ENCODE data around the gene CKM. TPM values are rescaled to one million over a fixed set of nuclear protein-coding genes. Genes with fewer than 3 reads are reported as not detected.

CKM gene
- total RNA-seq, 1 experiment from 2014 or later, result not detected

GRCh38 chr19:45346449-45346848, 23.8 kb upstream of the CKM start:
- no peak overlapping the region for H3K4me3 ChIP-seq (ENCODE audit: low read length)
- CTCF ChIA-PET, result no interaction called here
- 0 out of 2 replicates have a peak, but pooled peaks cover 6% of the 10 kb centered on the region for H3K79me2 ChIP-seq (ENCODE audit: low read length)
- no peak overlapping the region for H2AFZ ChIP-seq (ENCODE audit: low read length)
- no peaks in the 10 kb centered on the region for H3K9me2 ChIP-seq (replicated peaks; ENCODE audit: low read length)
- no TSS peak for BruUV-seq (replicated peaks)
- intact Hi-C loops (cut with micrococcal nuclease), result no loop called here
- ATAC-seq (no peak), DNase-seq (no peak)
- POLR2A ChIA-PET (ENCODE audit: unreplicated experiment), result no interaction called here
- no peaks in the 10 kb centered on the region for H3F3A ChIP-seq (ENCODE audit: low read length, unreplicated experiment)
- H3K27me3 ChIP-seq (ENCODE audit: low read length), result no peaks in the 10 kb centered on the region
- H3K9ac ChIP-seq (ENCODE audit: low read length), result no peak overlapping the region
- H3K9me3 ChIP-seq (ENCODE audit: low read length), result no peaks in the 10 kb centered on the region
- H4K20me1 ChIP-seq (ENCODE audit: low read length), result no peaks in the 10 kb centered on the region
- TF ChIP-seq CTCF (conservative IDR thresholded peaks at IDR 0.05; ENCODE audit: low read depth, low read length), result no peak
- TF ChIP-seq EZH2phosphoT487 (IDR thresholded peaks at IDR 0.05; ENCODE audit: borderline replicate concordance, low read length), result no peak
- TF ChIP-seq EZH2 (IDR thresholded peaks at IDR 0.05; ENCODE audit: low read length, unreplicated experiment), result no peak
- no peak overlapping the region for H3K27ac ChIP-seq (ENCODE audit: low read length)
- H3K4me2 ChIP-seq (ENCODE audit: low read length), result no peak overlapping the region
- H3K4me1 ChIP-seq (ENCODE audit: insufficient read depth, low read length), result peaks cover 6% of the 10 kb centered on the region; the same call in 1 of the 2 replicates
- no peaks in the 10 kb centered on the region for H3K36me3 ChIP-seq (ENCODE audit: low read depth, low read length)

GRCh38 chr19:45345506-45345860, 22.8 kb upstream of the CKM start:
- H3K9me2 ChIP-seq (replicated peaks; ENCODE audit: low read length), result no peaks in the 10 kb centered on the region
- ChIA-PET POLR2A (ENCODE audit: unreplicated experiment) (no interaction called here), CTCF (no interaction called here)
- H3K36me3 ChIP-seq (ENCODE audit: low read depth, low read length), result no peaks in the 10 kb centered on the region
- no peaks in the 10 kb centered on the region for H3K9me3 ChIP-seq (ENCODE audit: low read length)
- H3K4me1 ChIP-seq (ENCODE audit: insufficient read depth, low read length), result peaks cover 10% of the 10 kb centered on the region; the same call in 1 of the 2 replicates
- no peak overlapping the region for H3K4me2 ChIP-seq (ENCODE audit: low read length)
- no peak for ATAC-seq
- H2AFZ ChIP-seq (ENCODE audit: low read length), result no peak overlapping the region
- BruUV-seq (replicated peaks), result no TSS peak
- DNase-seq, result no peak
- TF ChIP-seq EZH2 (IDR thresholded peaks at IDR 0.05; ENCODE audit: low read length, unreplicated experiment) (no peak), CTCF (conservative IDR thresholded peaks at IDR 0.05; ENCODE audit: low read depth, low read length) (no peak), EZH2phosphoT487 (IDR thresholded peaks at IDR 0.05; ENCODE audit: borderline replicate concordance, low read length) (no peak)
- H3K79me2 ChIP-seq (ENCODE audit: low read length), result peaks cover 12% of the 10 kb centered on the region; the same call in 1 of the 2 replicates
- no peaks in the 10 kb centered on the region for H4K20me1 ChIP-seq (ENCODE audit: low read length)
- intact Hi-C loops (cut with micrococcal nuclease), result no loop called here
- no peak overlapping the region for H3K9ac ChIP-seq (ENCODE audit: low read length)
- no peak overlapping the region for H3K27ac ChIP-seq (ENCODE audit: low read length)
- H3K4me3 ChIP-seq (ENCODE audit: low read length), result no peak overlapping the region
- no peaks in the 10 kb centered on the region for H3K27me3 ChIP-seq (ENCODE audit: low read length)
- no peaks in the 10 kb centered on the region for H3F3A ChIP-seq (ENCODE audit: low read length, unreplicated experiment)

DNA sequence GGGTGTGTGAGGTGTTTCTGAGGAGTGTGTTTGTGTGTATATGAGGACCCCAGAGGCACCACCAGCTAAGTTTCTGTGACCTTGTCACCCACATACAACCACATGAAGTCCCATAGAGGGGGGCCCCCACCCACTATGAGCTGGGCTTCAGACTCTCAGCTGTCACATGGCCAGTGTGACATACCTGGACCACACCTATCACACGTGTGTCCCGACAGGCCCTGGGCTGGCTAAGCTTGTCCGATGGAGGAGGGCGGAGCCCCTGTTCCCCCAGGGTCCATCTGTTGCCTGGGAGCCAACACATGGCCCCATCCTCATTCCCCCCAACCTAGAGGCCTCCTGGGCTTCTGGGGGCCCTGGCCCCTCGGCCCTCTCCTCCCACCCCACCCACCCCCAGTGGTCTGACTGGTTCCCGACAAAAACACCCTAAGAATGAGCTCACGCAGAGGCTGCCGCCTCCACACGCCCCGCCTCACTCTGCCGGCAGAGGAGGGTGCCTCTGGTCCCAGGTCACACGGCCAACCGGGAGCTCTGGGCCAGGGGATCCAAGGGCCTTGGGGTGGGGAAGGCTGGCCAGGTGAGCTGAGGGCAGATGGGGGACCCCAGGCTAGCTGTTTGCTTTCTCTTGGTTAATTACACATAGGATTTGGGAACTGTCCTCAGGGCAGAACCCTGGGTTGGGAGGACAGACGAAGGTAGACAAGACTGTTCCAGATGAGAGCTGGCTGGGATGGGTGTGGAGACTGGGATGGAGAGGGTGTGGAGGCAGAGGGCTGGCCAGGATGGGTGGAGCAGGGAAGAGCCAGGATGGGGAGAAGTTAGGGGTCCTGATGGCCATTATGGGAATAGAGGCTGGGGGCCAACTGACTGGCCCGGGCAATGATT, 22.2 kb upstream of the CKM start:
- Histone ChIP-seq H3K9ac (ENCODE audit: low read length) (no peak overlapping the region), H3K4me3 (ENCODE audit: low read length) (no peak overlapping the region), H4K20me1 (ENCODE audit: low read length) (no peaks in the 10 kb centered on the region), H3K9me2 (replicated peaks; ENCODE audit: low read length) (no peaks in the 10 kb centered on the region), H3K79me2 (ENCODE audit: low read length) (peaks cover 12% of the 10 kb centered on the region; the same call in 1 of the 2 replicates), H3K4me1 (ENCODE audit: insufficient read depth, low read length) (peaks cover 10% of the 10 kb centered on the region; the same call in 1 of the 2 replicates), H3K4me2 (ENCODE audit: low read length) (no peak overlapping the region), H3K9me3 (ENCODE audit: low read length) (no peaks in the 10 kb centered on the region), H2AFZ (ENCODE audit: low read length) (no peak overlapping the region), H3F3A (ENCODE audit: low read length, unreplicated experiment) (no peaks in the 10 kb centered on the region), H3K27ac (ENCODE audit: low read length) (no peak overlapping the region), H3K36me3 (ENCODE audit: low read depth, low read length) (no peaks in the 10 kb centered on the region), H3K27me3 (ENCODE audit: low read length) (no peaks in the 10 kb centered on the region)
- intact Hi-C loops (cut with micrococcal nuclease), result no loop called here
- DNase-seq (no peak), ATAC-seq (no peak)
- BruUV-seq (replicated peaks), result no TSS peak
- TF ChIP-seq CTCF (conservative IDR thresholded peaks at IDR 0.05; ENCODE audit: low read depth, low read length) (no peak), EZH2 (IDR thresholded peaks at IDR 0.05; ENCODE audit: low read length, unreplicated experiment) (no peak), EZH2phosphoT487 (IDR thresholded peaks at IDR 0.05; ENCODE audit: borderline replicate concordance, low read length) (no peak)
- POLR2A ChIA-PET (ENCODE audit: unreplicated experiment), result no interaction called here
- CTCF ChIA-PET, result no interaction called here

Data from PC-3 (cell line).